Tibial nerve (tissue), 4 donors: ENCODE data around the gene KLK7. TPM values are rescaled to one million over a fixed set of nuclear protein-coding genes. Genes with fewer than 3 reads are reported as not detected.

Source experiments
- DNase-seq, 2 donors: peaks; one replicate each; pipeline ENCODE4 v3.0.0-alpha.2; 2019; ENCODE audit warnings: low spot score in 2 of 2
- H3K27ac ChIP-seq, 4 donors: fragments of 200-600 bp; sonication (generic) in 3 of 4; one replicate each; pipeline ENCODE4 v1.5.1; 2017 to 2019; ENCODE audit warnings: mild to moderate bottlenecking in 1 of 4
- H3K27me3 ChIP-seq, 2 donors: fragments of 200-600 bp; sonication (generic) in 1 of 2; one replicate each; pipeline versions ENCODE4 v1.5.1 to v1.6.0; 2017 to 2019
- H3K36me3 ChIP-seq, 3 donors: fragments of 200-600 bp; sonication (generic); one replicate each; pipeline ENCODE4 v1.5.1; 2018 to 2019
- H3K4me1 ChIP-seq, 4 donors: fragments of 200-600 bp; sonication (generic) in 3 of 4; one replicate each; pipeline ENCODE4 v1.5.1; 2017 to 2019
- H3K4me3 ChIP-seq, 4 donors: fragments of 200-600 bp; sonication (generic) in 3 of 4; one replicate each; pipeline ENCODE4 v1.5.1; 2017 to 2019; ENCODE audit warnings: mild to moderate bottlenecking in 1 of 4, moderate library complexity in 1 of 4
- H3K9me3 ChIP-seq, 4 donors: fragments of 200-600 bp; sonication (generic) in 3 of 4; one replicate each; pipeline ENCODE4 v1.5.1; 2017 to 2019
- CTCF ChIP-seq, 5 experiments: fragments of 200-600 bp in 3 of 5; fragments of 450-650 bp in 2 of 5; sonication (generic) in 3 of 5; IDR thresholded peaks; one replicate each; pipeline ENCODE4 v1.5.1; 2016 to 2019; ENCODE audit warnings: antibody characterized with exemption in 5 of 5, mild to moderate bottlenecking in 3 of 5, moderate library complexity in 2 of 5
- EP300 ChIP-seq, 2 donors: sonication (generic); formaldehyde crosslinking; IDR thresholded peaks; one replicate each; pipeline ENCODE4 v1.6.1; 2017; ENCODE audit warnings: antibody characterized with exemption in 2 of 2, mild to moderate bottlenecking in 1 of 2
- POLR2A ChIP-seq, 2 donors: fragments of 450-650 bp; IDR thresholded peaks; one replicate each; pipeline ENCODE4 v1.6.1; 2017; ENCODE audit warnings: antibody characterized with exemption in 2 of 2, mild to moderate bottlenecking in 2 of 2, moderate library complexity in 2 of 2
- WGBS, 2 donors: methylation state at CpG; one replicate each; pipeline ENCODE4 v1.1.5; 2018; 5-methylcytosine and 5-hydroxymethylcytosine counted together
- total RNA-seq, 4 donors: library from RNA; depleted of rRNA; stranded (reverse); fragments of >200 nt; gene quantifications; one replicate each; pipeline ENCODE4 v1.1.0, GENCODE V29; 2016

KLK7 gene
- total RNA-seq, 4 donors from 2014 or later = 0.90 to 7.6 (median 4.6) TPM

DNA sequence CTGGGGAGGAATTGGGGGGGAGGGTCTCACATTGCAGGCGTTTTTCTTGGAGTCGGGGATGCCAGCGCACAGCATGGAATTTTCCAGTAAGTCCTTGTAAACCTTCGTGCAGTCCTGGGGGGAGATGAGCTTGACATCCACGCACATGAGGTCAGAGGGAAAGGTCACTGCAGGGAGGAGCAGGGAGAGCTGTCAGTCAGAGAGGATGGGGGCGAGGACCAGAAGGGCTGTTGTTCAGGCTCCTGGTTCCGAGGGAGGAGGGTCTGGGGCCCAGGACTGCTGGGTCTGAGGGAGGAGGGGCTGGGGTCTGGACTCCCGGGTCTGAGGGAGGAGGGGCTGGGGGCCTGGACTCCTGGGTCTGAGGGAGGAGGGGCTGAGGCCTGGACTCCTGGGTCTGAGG, 4.0 kb downstream of the KLK7 start:
- H3K27me3 ChIP-seq = no peaks in the 10 kb centered on the region
- no peaks in the 10 kb centered on the region for H3K36me3 ChIP-seq
- TF ChIP-seq EP300 (IDR thresholded peaks at IDR 0.05) (no peak), CTCF (IDR thresholded peaks at IDR 0.05) (no peak), POLR2A (IDR thresholded peaks at IDR 0.05) (no peak)
- no peak overlapping the region for H3K4me3 ChIP-seq
- WGBS, 2 donors = 15 to 40% methylated on average over 7 to 8 of the region's 8 CpGs
- H3K9me3 ChIP-seq = peaks cover 0 to 3% (median 0%) of the 10 kb centered on the region in 4 donors
- H3K27ac ChIP-seq = no peak overlapping the region
- DNase-seq = no peak
- no peaks in the 10 kb centered on the region for H3K4me1 ChIP-seq

DNA sequence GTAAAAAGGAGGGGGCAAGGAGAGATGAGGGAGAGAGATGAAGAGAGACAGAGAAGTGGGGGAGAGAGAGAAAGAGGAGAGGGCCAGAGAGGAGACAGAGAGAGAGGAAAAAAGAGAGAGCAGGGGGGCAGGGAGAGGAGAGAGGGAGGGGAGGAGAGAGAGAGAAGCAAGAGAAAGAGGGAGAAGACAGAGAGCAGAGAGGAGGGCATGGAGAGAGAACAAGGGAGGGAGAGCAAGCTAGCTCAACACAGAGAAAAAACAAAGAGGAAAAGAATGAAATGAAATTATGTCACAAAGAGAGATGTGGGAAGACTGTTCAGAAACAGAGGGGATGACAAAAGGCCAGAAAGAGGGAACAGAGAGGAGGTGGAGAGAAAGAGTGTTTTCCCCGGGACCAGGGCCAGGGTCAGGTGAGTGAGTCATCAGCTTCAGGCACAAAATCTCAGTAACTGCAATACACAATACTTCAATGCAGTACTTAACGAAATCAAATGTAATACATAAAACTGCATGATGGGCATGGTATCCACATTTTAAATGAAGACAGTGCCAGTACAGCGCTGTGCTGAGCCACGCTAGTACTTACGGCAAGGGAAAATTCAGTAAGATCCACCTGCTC, 4.8 kb downstream of the KLK7 start:
- no peak for TF ChIP-seq POLR2A (IDR thresholded peaks at IDR 0.05)
- TF ChIP-seq CTCF (IDR thresholded peaks at IDR 0.05) = no peak
- no peak for TF ChIP-seq EP300 (IDR thresholded peaks at IDR 0.05)
- Histone ChIP-seq H3K9me3 (no peaks in the 10 kb centered on the region), H3K4me3 (no peak overlapping the region), H3K27ac (no peak overlapping the region), H3K36me3 (no peaks in the 10 kb centered on the region), H3K4me1 (no peaks in the 10 kb centered on the region), H3K27me3 (no peaks in the 10 kb centered on the region)
- WGBS, 2 donors = 55 to 61% methylated on average over 5 of the region's 5 CpGs
- no peak for DNase-seq

GRCh38 chr19:50977626-50978025, 6.1 kb downstream of the KLK7 start:
- no peaks in the 10 kb centered on the region for H3K27me3 ChIP-seq
- H3K4me1 ChIP-seq = no peaks in the 10 kb centered on the region
- no peak overlapping the region for H3K4me3 ChIP-seq
- H3K9me3 ChIP-seq = no peaks in the 10 kb centered on the region
- H3K27ac ChIP-seq = no peak overlapping the region
- no peak for DNase-seq
- 52 to 53% methylated on average over 4 of the region's 4 CpGs for WGBS, 2 donors
- H3K36me3 ChIP-seq = no peaks in the 10 kb centered on the region
- TF ChIP-seq POLR2A (IDR thresholded peaks at IDR 0.05) (no peak), EP300 (IDR thresholded peaks at IDR 0.05) (no peak), CTCF (IDR thresholded peaks at IDR 0.05) (no peak)

GRCh38 chr19:50975766-50976165, 8.0 kb downstream of the KLK7 start:
- Histone ChIP-seq H3K36me3 (no peaks in the 10 kb centered on the region), H3K27me3 (no peaks in the 10 kb centered on the region), H3K4me1 (no peaks in the 10 kb centered on the region), H3K9me3 (no peaks in the 10 kb centered on the region), H3K4me3 (no peak overlapping the region), H3K27ac (no peak overlapping the region)
- WGBS, 2 donors = 28 to 32% methylated on average over 8 of the region's 8 CpGs
- TF ChIP-seq EP300 (IDR thresholded peaks at IDR 0.05) (no peak), POLR2A (IDR thresholded peaks at IDR 0.05) (no peak), CTCF (IDR thresholded peaks at IDR 0.05) (no peak)
- no peak for DNase-seq

DNA sequence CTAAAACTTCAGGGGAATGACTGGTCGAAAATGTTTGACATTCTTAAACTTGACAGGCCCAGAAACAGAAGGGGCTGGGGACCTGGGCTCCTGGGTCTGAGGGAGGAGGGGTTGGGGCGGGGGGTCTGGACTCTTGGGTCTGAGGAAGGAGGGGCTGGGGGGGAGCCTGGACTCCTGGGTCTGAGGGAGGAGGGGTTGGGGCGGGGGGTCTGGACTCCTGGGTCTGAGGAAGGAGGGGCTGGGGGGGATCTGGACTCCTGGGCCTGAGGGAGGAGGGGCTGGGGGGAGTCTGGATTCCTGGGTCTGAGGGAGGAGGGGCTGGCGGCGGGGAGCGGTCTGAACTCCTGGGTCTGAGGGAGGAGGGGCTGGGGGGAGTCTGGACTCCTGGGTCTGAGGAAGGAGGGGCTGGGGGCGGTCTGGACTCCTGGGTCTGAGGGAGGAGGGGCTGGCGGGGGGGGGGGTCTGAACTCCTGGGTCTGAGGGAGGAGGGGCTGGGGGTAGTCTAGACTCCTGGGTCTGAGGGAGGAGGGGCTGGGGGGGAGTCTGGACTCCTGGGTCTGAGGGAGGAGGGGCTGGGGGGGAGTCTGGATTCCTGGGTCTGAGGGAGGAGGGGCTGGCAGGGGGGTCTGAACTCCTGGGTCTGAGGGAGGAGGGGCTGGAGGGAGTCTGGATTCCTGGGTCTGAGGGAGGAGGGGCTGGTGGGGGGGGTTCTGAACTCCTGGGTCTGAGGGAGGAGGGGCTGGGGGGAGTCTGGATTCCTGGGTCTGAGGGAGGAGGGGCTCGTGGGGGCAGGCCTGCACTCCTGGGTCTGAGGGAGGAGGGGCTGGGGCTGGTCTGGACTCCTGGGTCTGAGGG, 8.8 kb downstream of the KLK7 start:
- Histone ChIP-seq H3K9me3 (no peaks in the 10 kb centered on the region), H3K4me3 (no peak overlapping the region), H3K27me3 (no peaks in the 10 kb centered on the region), H3K36me3 (no peaks in the 10 kb centered on the region), H3K27ac (no peak overlapping the region), H3K4me1 (no peaks in the 10 kb centered on the region)
- TF ChIP-seq CTCF (IDR thresholded peaks at IDR 0.05) (no peak), EP300 (IDR thresholded peaks at IDR 0.05) (no peak), POLR2A (IDR thresholded peaks at IDR 0.05) (no peak)
- 13 to 22% methylated on average over 1 to 2 of the region's 9 CpGs for WGBS, 2 donors
- no peak for DNase-seq
